ENCODE data around the gene NEDD4L. TPM values are rescaled to one million over a fixed set of nuclear protein-coding genes. Genes with fewer than 3 reads are reported as not detected.
A peak's percentile ranks its signal among the peaks of the same experiment; 100 is the strongest.

Gene NEDD4L
- total RNA-seq, 1 donor from 2014 or later, result 93.9 TPM

- no peak overlapping the region for H3K27ac ChIP-seq (ENCODE audit: low read depth, low read length)
- peaks cover 16% of the 10 kb centered on the region for H3K36me3 ChIP-seq (ENCODE audit: insufficient read depth, low read length)
- peak; percentile 23 for FAIRE-seq
- H3K9ac ChIP-seq (ENCODE audit: low read length), result no peak overlapping the region
- H3K27me3 ChIP-seq (ENCODE audit: insufficient read depth, low read length), result no peaks in the 10 kb centered on the region
- no peaks in the 10 kb centered on the region for H3K9me3 ChIP-seq (ENCODE audit: insufficient read depth, low read depth, low read length)
- H3K4me1 Mint-ChIP-seq (ENCODE audit: low read depth, unreplicated experiment), result peaks cover 33% of the 10 kb centered on the region
- no peak for DNase-seq (ENCODE audit: low read depth)
- no peak overlapping the region for H3K4me2 ChIP-seq (ENCODE audit: low read length)
- no peak overlapping the region for H3K4me3 ChIP-seq (ENCODE audit: insufficient read depth, low read depth, low read length)
- H3K4me3 Mint-ChIP-seq (ENCODE audit: unreplicated experiment), result no peak overlapping the region
- H3K27me3 Mint-ChIP-seq (ENCODE audit: low read depth, unreplicated experiment), result no peaks in the 10 kb centered on the region
- no peak for TF ChIP-seq EZH2 (IDR thresholded peaks at IDR 0.05; ENCODE audit: insufficient read depth, low read length)
- no peak for TF ChIP-seq CTCF (IDR thresholded peaks at IDR 0.05; ENCODE audit: insufficient read depth, low read depth, low read length)
- peaks cover 25% of the 10 kb centered on the region for H3K4me1 ChIP-seq (ENCODE audit: insufficient read depth, low read length)
- peaks cover 30% of the 10 kb centered on the region for H3K79me2 ChIP-seq (ENCODE audit: insufficient read depth, low read length)
- H2AFZ ChIP-seq (ENCODE audit: low read depth, low read length), result no peak overlapping the region
- no peak overlapping the region for H3K27ac Mint-ChIP-seq (ENCODE audit: unreplicated experiment)
- H3K9me3 Mint-ChIP-seq (ENCODE audit: unreplicated experiment), result peaks cover 2% of the 10 kb centered on the region
- peaks cover 53% of the 10 kb centered on the region for H4K20me1 ChIP-seq (ENCODE audit: insufficient read depth, low read length)
- H3K36me3 Mint-ChIP-seq (ENCODE audit: low read depth, unreplicated experiment), result peaks cover 17% of the 10 kb centered on the region
These were observed 275.7 kb downstream of the NEDD4L start for GRCh38 chr18:58319719-58320118.

GRCh38 chr18:58320907-58321561 is 277.0 kb downstream of the NEDD4L start:
- Histone ChIP-seq H2AFZ (ENCODE audit: low read depth, low read length) (no peak overlapping the region), H3K4me1 (ENCODE audit: insufficient read depth, low read length) (peaks cover 11% of the 10 kb centered on the region), H3K9ac (ENCODE audit: low read length) (no peak overlapping the region), H3K4me3 (ENCODE audit: insufficient read depth, low read depth, low read length) (no peak overlapping the region), H4K20me1 (ENCODE audit: insufficient read depth, low read length) (peaks cover 41% of the 10 kb centered on the region), H3K4me2 (ENCODE audit: low read length) (no peak overlapping the region), H3K27me3 (ENCODE audit: insufficient read depth, low read length) (no peaks in the 10 kb centered on the region), H3K79me2 (ENCODE audit: insufficient read depth, low read length) (peaks cover 30% of the 10 kb centered on the region), H3K27ac (ENCODE audit: low read depth, low read length) (no peak overlapping the region), H3K9me3 (ENCODE audit: insufficient read depth, low read depth, low read length) (no peaks in the 10 kb centered on the region), H3K36me3 (ENCODE audit: insufficient read depth, low read length) (peaks cover 26% of the 10 kb centered on the region)
- Mint-ChIP-seq H3K36me3 (ENCODE audit: low read depth, unreplicated experiment) (peaks cover 17% of the 10 kb centered on the region), H3K27me3 (ENCODE audit: low read depth, unreplicated experiment) (no peaks in the 10 kb centered on the region), H3K4me1 (ENCODE audit: low read depth, unreplicated experiment) (peaks cover 20% of the 10 kb centered on the region), H3K9me3 (ENCODE audit: unreplicated experiment) (peaks cover 2% of the 10 kb centered on the region), H3K27ac (ENCODE audit: unreplicated experiment) (no peak overlapping the region), H3K4me3 (ENCODE audit: unreplicated experiment) (no peak overlapping the region)
- FAIRE-seq (peak; percentile 54), DNase-seq (ENCODE audit: low read depth) (no peak)
- no peak for TF ChIP-seq EZH2 (IDR thresholded peaks at IDR 0.05; ENCODE audit: insufficient read depth, low read length)
- TF ChIP-seq CTCF (IDR thresholded peaks at IDR 0.05; ENCODE audit: insufficient read depth, low read depth, low read length), result no peak

- H3K27ac ChIP-seq (ENCODE audit: low read depth, low read length), result no peak overlapping the region
- Mint-ChIP-seq H3K4me3 (ENCODE audit: unreplicated experiment) (no peak overlapping the region), H3K36me3 (ENCODE audit: low read depth, unreplicated experiment) (peaks cover 12% of the 10 kb centered on the region), H3K27ac (ENCODE audit: unreplicated experiment) (no peak overlapping the region), H3K27me3 (ENCODE audit: low read depth, unreplicated experiment) (no peaks in the 10 kb centered on the region), H3K4me1 (ENCODE audit: low read depth, unreplicated experiment) (peaks cover 11% of the 10 kb centered on the region), H3K9me3 (ENCODE audit: unreplicated experiment) (no peaks in the 10 kb centered on the region)
- peaks cover 4% of the 10 kb centered on the region for H3K4me1 ChIP-seq (ENCODE audit: insufficient read depth, low read length)
- H2AFZ ChIP-seq (ENCODE audit: low read depth, low read length), result no peak overlapping the region
- H3K27me3 ChIP-seq (ENCODE audit: insufficient read depth, low read length), result no peaks in the 10 kb centered on the region
- peaks cover 26% of the 10 kb centered on the region for H3K36me3 ChIP-seq (ENCODE audit: insufficient read depth, low read length)
- peak; percentile 75 for DNase-seq (ENCODE audit: low read depth)
- FAIRE-seq, result peak; percentile 73
- peak overlapping the region; percentile 53 for H3K4me2 ChIP-seq (ENCODE audit: low read length)
- peak overlapping the region; percentile 44 for H3K9ac ChIP-seq (ENCODE audit: low read length)
- TF ChIP-seq EZH2 (IDR thresholded peaks at IDR 0.05; ENCODE audit: insufficient read depth, low read length) (no peak), CTCF (IDR thresholded peaks at IDR 0.05; ENCODE audit: insufficient read depth, low read depth, low read length) (peak; percentile 53)
- H3K79me2 ChIP-seq (ENCODE audit: insufficient read depth, low read length), result peaks cover 30% of the 10 kb centered on the region
- no peaks in the 10 kb centered on the region for H3K9me3 ChIP-seq (ENCODE audit: insufficient read depth, low read depth, low read length)
- peaks cover 35% of the 10 kb centered on the region for H4K20me1 ChIP-seq (ENCODE audit: insufficient read depth, low read length)
- H3K4me3 ChIP-seq (ENCODE audit: insufficient read depth, low read depth, low read length), result no peak overlapping the region
These were observed 278.0 kb downstream of the NEDD4L start for GRCh38 chr18:58321986-58322385.
